Cerebellar nuclear complex (tissue), 1 donor: ENCODE measurements around the gene TMPRSS11B.
A peak's percentile ranks its signal among the peaks of the same experiment; 100 is the strongest.
"Not testable (repeated sequence)": the region's sequence is repeated elsewhere in the genome, so short reads cannot be mapped to it uniquely, and the experiment has no call there.

Experiments used
- DNase-seq, 2 experiments: peaks; one replicate each; lab custom pipeline; 2025; lab: John Stamatoyannopoulos, UW

The TMPRSS11B gene

GRCh38 chr4:68245594-68245993, at the start of gene TMPRSS11B:
Gene TMPRSS11B, minus strand, starts transcription at chr4:68245694. Its CDS starts 136 bp downstream, at chr4:68245558.
- no peak for DNase-seq

GRCh38 chr4:68291256-68291655, 45.8 kb upstream of the TMPRSS11B start:
- no peak for DNase-seq

GRCh38 chr4:68288393-68288740, 42.9 kb upstream of the TMPRSS11B start:
- DNase-seq: no peak

GRCh38 chr4:68287704-68288392, 42.4 kb upstream of the TMPRSS11B start:
- no peak for DNase-seq

- DNase-seq: no peak
These were observed 38.2 kb upstream of the TMPRSS11B start for GRCh38 chr4:68283714-68284113.

- no peak for DNase-seq
These were observed 37.6 kb upstream of the TMPRSS11B start for GRCh38 chr4:68283095-68283494.

- not testable (repeated sequence) for DNase-seq
These were observed 36.6 kb upstream of the TMPRSS11B start for GRCh38 chr4:68281796-68282740.

GRCh38 chr4:68278029-68278428, 32.5 kb upstream of the TMPRSS11B start:
- no peak for DNase-seq

GRCh38 chr4:68277627-68278026, 32.1 kb upstream of the TMPRSS11B start:
- DNase-seq: no peak

- no peak for DNase-seq
These were observed 27.4 kb upstream of the TMPRSS11B start for GRCh38 chr4:68272860-68273259.

- DNase-seq: no peak
These were observed 26.9 kb upstream of the TMPRSS11B start for GRCh38 chr4:68272380-68272779.

- peak in 1 of 2 experiments; percentile 6 for DNase-seq
These were observed 26.4 kb upstream of the TMPRSS11B start for GRCh38 chr4:68271851-68272357.

GRCh38 chr4:68267433-68267944, 22.0 kb upstream of the TMPRSS11B start:
- DNase-seq: no peak

- no peak for DNase-seq
These were observed 19.5 kb upstream of the TMPRSS11B start for GRCh38 chr4:68264875-68265565.

- DNase-seq: no peak
These were observed 13.7 kb upstream of the TMPRSS11B start for GRCh38 chr4:68259191-68259590.

GRCh38 chr4:68257719-68258118, 12.2 kb upstream of the TMPRSS11B start:
- DNase-seq: no peak

- no peak for DNase-seq
These were observed 10.8 kb upstream of the TMPRSS11B start for GRCh38 chr4:68256284-68256683.

- no peak for DNase-seq
These were observed 4.8 kb upstream of the TMPRSS11B start for GRCh38 chr4:68250151-68250930.

GRCh38 chr4:68249434-68249833, 3.9 kb upstream of the TMPRSS11B start:
- no peak for DNase-seq

GRCh38 chr4:68240620-68241019, 4.9 kb downstream of the TMPRSS11B start:
- no peak for DNase-seq

- DNase-seq: no peak
These were observed 16.9 kb downstream of the TMPRSS11B start for GRCh38 chr4:68228568-68228967.
